HG02970 (cell line): ENCODE data around the gene CDT1.

Experiments used
- ATAC-seq: cut with Tn5 transposase; IDR thresholded peaks from one replicate; pipeline ENCODE4 v1.9.1; 2021; ENCODE audit warnings: mild to moderate bottlenecking, moderate library complexity, moderate number of reproducible peaks; ENCODE audit not compliant: unreplicated experiment, low FRiP score

Gene CDT1

DNA sequence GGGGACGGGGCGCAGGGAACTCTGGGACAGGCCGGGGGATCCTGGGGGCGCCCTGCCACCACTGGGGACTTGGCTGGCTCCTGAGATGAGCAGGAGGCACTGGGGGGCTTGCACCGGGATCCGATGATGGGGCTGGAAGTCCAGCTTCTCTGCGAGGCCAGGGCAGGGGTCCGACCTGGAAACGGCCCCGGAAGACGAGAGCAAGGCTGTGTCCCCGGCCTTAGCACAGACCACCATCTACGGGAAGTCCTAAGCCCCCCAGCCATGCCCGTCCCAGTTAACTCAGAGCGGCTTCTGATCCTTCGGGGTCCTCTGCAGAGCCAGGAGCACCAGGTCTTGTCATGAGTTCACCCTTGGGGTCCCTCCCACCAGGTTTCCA is 573 bp downstream of the CDT1 start:
- no peak for ATAC-seq

DNA sequence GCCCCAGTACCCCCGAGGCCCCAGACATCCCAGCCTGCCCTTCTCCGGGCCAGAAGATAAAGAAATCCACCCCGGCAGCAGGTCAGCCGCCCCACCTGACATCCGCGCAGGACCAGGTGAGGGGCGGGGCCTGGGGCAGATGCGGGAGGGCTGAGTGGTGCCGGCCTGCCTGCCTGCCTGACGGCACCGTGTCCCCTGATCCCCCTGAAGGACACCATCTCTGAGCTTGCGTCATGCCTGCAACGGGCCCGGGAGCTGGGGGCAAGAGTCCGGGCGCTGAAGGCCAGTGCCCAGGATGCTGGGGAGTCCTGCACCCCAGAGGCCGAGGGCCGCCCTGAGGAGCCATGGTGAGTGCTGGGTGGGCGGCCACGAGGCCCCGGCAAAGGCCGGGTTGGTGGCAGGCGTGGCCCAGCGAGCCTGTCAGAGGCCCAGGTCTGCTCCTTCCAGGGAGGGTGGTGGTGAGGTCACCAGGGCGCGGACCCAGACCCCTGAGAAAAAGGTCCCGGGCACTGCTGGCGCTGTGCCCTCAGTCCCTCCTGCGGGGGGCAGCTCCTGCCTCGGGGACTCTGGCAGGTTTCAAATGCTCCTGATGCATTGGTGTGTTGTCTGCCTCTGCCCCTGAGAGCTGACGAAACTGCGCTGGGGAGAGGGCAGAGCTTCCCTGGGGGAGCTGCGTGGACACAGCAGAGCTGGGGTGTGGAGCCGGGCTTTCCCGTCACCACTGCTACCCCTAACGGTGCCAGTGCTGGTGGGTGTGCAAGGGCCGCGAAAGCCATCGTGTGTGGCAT is 1.2 kb downstream of the CDT1 start:
- no peak for ATAC-seq

DNA sequence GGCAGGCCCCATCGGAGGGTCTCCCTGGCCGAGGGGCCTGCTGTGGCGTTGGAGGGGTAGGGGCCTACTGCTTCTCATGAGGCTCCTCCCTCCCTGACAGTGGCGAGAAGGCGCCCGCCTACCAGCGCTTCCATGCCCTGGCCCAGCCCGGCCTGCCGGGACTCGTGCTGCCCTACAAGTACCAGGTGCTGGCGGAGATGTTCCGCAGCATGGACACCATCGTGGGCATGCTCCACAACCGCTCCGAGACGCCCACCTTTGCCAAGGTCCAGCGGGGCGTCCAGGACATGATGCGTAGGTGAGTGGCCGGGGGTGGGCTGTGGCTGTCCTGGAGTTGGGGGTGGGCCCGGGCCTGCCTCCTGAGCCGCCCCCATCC is 1.7 kb downstream of the CDT1 start:
- no peak for ATAC-seq

DNA sequence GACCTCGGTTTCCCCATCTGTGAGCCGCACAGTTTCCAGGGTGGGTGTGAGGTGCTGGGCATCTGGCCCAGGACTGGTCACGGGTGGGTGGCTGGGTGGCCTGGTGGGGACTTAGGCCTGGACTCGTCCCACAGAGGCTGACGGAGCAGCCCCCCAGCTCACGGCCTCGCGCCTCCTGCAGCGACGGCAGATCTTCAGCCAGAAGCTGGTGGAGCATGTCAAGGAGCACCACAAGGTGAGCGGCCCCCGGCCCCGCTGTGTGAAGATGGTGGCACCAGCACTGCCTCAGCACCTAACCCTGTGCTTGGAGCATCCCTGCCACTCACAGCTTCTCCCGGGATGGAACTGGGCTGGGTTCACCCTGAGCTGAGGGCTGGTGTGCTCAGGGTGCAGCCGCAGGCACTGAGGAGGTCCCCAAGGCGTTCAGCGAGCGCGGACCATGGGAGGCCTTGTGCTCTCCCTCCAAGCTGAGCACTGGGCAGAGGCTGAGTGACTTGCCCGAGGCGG is 2.4 kb downstream of the CDT1 start:
- no peak for ATAC-seq

DNA sequence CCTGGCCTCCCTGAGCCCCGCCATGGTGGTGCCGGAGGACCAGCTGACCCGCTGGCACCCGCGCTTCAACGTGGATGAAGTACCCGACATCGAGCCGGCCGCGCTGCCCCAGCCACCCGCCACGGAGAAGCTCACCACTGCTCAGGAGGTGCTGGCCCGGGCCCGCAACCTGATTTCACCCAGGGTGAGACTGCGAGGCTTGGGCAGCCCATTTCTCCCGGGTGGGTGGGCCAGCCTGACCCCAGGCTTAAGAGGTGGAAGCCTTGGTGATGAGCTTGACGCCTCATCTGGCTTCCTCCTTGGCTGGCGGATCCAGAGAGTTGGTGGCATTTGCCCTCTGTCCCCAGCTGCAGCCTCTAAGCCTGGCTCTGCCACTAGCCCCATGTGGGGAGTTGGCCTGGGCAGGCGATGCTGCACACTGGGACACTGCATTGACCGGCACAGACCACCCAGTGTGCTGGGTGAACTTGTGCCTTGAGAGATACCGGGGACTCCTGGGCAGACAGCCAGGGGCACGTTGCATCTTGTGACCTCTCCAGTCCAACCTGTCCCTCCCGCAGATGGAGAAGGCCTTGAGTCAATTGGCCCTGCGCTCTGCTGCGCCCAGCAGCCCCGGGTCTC is 3.0 kb downstream of the CDT1 start:
- no peak for ATAC-seq

DNA sequence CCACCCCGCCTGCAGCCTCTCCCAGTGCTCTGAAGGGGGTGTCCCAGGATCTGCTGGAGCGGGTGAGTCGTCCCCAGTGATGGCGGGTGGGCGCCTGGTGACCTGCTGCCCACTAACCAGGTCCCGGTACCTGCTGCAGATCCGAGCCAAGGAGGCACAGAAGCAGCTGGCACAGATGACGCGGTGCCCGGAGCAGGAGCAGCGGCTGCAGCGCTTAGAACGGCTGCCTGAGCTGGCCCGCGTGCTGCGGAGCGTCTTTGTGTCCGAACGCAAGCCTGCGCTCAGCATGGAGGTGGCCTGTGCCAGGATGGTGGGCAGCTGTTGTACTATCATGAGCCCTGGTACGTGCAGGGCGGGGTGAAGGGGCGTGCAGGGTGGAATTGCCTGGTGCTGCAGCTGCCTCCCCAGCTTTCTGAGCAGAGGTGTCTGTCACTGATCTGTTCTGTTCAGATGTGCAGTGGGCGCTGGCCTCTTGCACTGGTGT is 3.6 kb downstream of the CDT1 start:
- no peak for ATAC-seq

DNA sequence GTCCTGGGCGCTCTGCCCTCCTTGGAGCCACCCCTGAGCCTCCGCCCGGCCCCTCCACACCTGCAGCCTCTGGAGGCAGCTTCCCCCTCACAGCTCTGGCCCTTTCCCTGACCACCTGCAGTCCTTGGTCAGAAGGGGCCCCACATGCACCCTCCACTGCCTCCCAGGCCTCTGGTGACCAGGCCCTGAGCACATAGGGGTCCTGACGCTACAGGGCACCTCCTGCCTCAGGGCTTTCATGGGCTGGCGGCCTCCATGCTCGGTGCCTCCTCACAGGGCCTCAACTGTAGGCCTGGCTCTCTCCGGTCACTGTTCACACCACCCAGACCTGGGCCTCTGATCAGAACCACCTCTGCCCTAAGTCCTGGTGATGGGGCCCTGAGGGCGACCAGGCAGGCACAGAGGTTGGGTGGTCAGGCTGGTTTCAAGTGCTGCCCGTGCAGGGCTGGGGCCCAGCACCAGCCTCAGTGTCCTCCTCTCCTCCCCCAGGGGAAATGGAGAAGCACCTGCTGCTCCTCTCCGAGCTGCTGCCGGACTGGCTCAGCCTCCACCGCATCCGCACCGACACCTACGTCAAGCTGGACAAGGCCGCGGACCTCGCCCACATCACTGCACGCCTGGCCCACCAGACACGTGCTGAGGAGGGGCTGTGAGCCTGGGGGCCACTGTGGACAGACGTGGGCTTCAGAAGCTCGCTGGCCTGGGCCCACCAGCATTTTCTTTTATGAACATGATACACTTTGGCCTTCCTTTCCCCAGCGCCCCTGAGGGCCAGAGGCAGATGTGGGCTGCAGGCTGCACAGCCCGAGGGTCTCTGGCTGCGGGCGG is 4.3 kb downstream of the CDT1 start:
- ATAC-seq, result no peak

DNA sequence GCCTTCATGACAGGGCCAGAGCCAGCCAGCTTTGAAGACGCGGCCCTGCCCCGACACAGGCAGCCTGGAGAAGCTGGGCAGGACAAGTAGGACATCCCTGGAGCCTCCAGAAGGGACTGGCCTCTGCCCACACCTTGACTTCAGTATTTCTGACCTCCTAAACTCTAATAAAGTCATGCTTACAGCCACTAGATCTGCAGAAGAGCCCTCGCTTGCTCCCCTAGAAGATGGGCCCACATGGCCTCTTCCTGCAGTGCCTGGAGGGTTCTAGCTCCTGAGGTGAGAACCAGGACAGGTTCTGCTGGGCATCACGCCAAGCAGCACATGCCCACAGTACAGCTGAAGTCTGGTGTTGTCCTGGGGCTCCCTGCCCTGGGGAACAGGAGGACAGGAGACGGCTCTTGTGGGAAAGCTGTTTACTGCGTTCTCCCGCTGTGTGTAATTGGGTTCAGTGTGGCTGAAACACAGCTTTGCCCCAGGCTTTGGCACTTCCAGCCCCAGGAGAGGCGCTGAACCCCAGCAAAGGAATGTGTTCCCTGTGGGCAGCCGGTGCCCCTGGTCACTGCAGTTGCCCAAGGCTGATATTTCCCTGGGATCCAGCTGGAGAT is 5.6 kb downstream of the CDT1 start:
- no peak for ATAC-seq

DNA sequence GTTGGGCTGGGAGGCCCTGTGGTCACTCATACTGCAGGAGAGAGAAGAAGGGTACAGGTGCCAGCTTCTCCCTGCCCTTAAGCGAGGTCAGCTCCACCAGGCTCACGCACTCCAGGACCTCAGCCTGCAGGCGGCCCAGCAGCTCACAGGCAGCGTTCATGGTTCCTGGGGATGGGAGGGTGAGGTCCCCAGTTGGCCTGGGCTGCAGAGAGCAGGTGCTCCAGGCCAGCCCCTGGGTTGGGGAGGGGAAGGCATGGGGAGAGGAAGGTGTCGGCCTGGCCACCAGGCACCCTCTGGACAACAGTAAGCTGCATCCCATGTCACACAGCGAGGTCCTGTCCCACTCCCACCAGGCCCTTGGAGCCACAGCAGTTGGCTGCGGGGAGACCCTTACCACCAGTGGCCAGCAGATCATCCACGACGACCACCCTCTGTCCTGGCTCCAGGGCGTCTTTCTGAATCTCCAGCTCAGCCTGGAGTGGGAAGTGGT is 6.1 kb downstream of the CDT1 start:
- ATAC-seq, result no peak

DNA sequence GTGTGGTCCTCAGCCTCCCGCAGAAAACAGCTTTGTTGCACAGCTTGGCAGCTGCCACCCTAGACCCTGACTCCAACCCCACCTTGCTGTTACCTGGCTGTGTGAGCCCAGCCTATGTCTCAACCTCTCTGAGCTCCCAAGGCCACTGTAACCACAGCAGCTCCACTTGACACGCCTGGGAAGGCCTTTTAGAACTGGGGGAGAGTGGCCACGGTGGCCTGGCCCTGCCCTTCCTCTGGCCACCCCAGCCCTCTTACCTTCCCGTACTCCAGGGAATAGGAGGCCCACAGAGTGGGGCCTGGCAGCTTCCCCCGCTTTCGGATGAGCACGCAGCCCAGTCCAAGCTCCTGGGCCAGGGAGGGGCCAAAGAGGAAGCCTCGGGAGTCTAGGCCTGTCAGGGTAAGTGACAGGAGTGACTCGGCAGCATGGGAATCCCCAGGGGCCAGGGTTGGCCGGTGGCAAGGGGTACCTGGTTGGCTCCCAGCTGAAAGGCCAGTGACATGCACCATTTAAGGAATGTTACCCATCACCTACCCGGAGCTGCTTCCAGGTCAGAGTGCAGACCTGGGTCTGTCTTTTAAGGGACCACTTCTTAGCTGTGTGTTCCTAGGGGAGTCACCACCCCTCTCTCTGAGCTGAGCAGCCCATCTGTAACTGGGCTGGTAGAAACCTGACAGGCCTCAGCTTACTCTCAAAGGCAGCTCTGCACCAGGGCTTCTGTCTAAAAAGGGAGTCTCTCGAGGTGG is 6.8 kb downstream of the CDT1 start:
- ATAC-seq, result no peak

DNA sequence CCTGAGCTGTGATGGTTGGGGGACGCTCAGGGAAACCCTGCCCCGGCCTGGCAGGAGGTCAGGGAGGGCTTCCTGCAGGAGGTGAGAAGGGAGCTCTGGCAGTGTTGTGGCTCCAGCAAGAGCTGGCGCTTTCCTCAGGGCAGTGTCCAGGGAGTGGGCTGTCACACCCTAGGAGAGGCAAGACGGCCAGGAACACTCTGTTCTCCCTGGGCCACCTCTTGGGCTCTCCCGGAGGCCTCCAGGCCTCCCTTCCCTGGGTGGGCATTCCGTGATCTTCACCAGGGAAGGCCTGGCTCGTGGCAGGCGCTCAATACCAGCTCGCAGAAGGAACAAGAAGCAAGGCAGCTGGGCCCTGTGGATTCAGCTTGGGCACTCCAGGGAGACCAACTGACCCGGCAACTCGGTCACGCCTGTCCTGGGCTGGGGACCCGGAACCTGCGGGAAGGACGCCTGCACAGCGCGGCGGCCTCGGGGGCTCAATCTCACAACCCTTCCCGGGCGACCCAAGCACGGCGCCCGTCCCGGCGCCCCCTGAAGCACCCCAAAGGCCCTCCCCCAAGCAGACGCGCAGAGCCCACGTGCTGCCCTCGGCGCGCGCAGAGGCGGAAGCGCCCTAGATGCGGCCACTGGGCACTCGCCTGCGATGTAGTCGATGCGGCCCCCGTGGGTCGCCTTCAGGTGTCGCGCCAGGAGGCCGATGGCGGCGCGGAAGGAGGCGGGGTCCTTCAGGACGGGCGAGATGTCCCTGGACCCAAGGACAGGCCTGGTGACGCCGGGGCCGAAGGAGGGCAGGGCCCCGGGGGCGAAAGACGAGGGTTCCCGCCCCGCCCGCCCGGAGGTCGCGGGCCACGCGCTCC is 7.6 kb downstream of the CDT1 start:
- peak; percentile 39 for ATAC-seq

DNA sequence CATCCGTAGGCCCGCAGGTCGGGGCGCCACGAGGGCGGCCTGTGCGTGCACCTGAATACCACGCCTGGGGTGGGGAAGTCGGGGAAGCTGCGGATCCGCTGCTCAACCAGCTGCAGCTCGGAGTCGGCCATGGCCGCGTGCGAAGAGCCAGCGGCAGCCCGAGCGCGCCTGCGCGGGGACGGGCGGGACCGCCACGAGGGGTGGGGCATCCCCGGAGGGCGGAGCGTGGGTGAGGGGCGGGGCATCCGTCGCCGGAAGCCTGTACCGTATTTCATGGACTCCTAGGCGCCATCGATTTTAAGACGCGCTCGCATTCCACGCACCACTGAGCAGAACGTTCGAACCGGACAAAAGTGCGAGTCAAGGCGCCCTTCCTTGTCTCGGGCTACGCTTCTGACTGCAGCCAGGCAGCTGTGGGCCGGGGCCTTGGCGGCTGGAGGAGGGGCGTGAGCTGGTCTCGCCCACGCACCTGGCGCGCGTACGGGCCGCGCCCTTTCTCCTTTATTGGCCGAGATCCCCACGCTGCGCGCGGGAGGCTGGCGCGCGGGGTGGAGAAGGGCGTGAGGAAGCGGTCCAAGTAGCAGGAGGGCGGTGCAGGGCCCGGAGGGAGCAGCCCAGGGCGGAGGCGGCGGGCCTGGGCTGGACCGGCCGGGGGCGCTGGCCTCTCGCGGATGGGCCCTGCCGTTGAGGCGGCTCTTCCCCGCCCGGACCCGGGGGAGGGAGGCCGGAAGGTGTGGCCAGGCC is 8.4 kb downstream of the CDT1 start, which contains the start of gene APRT:
TSS of gene APRT (minus strand) at position 160 of the 744 bp plus-strand sequence. CDS start at position 131, 29 bp downstream.
- peak; percentile 68 for ATAC-seq

DNA sequence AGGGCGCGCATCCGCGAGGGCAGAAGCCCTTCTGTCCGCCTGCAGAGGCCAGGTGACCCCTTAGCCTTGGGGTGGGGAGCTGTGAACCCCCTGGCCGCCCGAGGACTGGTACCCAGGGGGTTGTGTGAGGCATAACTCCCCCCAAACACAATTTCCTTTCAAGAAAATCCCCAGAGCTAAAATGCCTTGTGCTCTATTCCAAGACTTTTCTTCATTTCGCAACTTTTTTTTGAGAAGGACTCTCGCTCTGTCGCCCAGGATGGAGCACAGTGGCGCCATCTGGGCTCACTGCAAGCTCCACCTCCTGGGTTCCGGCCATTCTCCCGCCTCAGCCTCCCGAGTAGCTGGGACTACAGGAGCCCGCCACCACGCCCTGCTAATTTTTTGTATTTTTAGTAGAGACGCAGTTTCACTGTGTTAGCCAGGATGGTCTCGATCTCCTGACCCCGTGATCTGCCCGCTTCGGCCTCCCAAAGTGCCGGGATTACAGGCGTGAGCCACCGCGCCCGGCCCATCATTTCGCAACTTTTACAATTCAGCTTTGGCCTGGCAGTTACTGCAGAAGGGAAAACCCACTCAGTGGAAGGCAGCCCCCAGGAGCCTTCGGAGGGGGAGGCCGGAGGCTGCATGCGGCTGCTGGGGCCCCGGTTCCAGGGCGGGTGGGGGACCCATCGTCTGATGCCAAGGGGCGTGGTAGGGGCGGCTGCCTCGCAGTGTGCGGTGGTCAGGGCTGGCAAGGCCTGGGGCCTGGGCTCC is 9.1 kb downstream of the CDT1 start:
- ATAC-seq, result no peak

DNA sequence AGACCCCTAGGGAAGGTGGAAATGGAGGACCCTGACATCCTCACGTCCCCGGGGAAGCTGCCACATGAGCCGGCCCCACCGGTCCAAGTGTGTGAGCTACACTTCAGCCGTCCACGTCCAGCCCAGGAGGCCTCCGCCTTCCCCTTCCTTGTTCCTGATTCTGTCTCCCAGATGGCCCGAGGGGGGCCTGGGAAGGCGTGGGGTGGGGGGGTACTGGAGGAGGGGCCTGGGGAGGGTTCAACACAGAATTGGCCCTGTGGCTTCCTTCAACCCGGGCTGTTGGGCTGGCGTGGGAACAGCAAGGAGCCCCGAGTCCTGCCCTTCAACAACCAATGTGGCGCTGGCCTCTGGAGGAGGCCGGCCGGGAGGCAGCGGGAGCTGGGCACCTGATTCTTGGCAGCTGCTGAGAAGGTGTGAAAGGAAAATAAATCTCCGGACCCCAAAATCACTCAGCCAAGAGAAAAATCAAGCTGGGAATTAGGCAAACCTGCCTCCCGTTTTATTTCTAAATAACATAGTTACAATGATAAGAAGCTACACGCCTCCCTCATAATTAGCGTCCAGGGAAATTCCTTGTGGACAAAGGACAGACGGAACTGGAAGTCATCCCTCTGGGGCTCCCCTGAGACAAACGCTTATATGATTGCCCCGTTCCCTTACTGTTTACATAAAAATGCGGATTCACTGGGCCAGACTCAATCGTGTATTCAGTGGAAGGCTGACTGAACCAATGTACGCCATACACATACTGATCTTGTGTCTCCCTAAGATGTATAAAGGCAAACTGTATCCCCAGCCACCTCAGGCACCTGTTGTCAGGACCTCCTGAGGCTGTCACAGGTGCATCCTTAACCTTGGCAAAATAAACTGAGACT is 9.9 kb downstream of the CDT1 start:
- no peak for ATAC-seq

DNA sequence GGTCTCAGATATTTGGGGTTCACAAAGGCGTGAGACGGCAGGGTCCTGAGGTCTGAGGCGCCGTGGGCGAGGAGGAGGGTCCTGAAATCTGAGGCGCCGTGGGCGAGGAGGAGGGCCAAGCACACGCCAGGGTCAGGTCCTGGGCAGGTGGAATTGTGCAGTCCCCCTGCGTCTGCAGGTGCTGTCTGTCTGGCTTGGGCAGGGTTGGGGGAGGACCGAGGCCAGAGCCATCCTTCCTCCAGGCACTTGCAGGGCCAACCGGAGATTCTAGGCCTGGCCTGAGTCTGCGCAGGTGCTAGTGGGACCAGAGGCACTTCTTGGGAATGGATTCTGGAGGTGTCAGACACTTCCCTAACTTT is 10.5 kb downstream of the CDT1 start:
- no peak for ATAC-seq

DNA sequence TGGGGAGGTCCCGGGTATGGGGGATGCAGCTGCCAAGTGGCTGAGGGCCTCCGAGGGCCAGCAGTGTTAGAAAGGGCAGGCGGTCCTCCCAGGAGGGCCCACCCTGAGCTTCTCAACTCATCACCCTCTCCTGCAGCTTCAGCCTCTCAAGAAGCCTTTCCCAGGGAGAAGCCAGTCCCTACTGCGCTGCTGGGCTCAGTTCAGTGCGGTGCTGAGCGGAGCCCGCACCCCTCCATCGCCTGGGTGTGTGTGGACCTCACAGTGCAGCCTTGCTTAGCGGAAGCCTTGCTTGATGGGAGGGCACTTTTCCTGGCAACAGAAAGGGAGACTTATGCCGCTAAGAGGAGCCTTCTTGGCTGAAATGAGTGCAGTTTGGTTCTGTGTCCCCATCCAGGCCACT is 11.6 kb downstream of the CDT1 start:
- ATAC-seq, result no peak
